KMS-11 (cell line): ENCODE data around the gene PDLIM1.

Source experiments
- H2AFZ ChIP-seq: fragments of 200-600 bp; sonication (generic); 2 replicates; pipeline ENCODE4 v1.6.1; 2016; ENCODE audit warnings: antibody characterized with exemption, mixed run types, low read depth
- H3K27ac ChIP-seq: fragments of 200-600 bp; sonication (generic); 2 replicates; pipeline ENCODE4 v1.6.1; 2016; ENCODE audit warnings: mild to moderate bottlenecking, mixed run types
- H3K27me3 ChIP-seq: fragments of 200-600 bp; sonication (generic); 2 replicates; pipeline ENCODE4 v1.6.1; 2017; ENCODE audit warnings: mild to moderate bottlenecking, low read depth, mixed run types, moderate library complexity; ENCODE audit not compliant: insufficient read depth
- H3K36me3 ChIP-seq: fragments of 200-600 bp; sonication (generic); 2 replicates; pipeline ENCODE4 v1.6.1; 2017; ENCODE audit warnings: mild to moderate bottlenecking, mixed run types; ENCODE audit not compliant: insufficient read depth
- H3K4me1 ChIP-seq: fragments of 200-600 bp; sonication (generic); 2 replicates; pipeline ENCODE4 v1.6.1; 2016; ENCODE audit warnings: mild to moderate bottlenecking, low read depth, mixed run types; ENCODE audit not compliant: poor library complexity, severe bottlenecking
- H3K4me2 ChIP-seq: fragments of 200-600 bp; sonication (generic); 2 replicates; pipeline ENCODE4 v1.7.0; 2016; ENCODE audit warnings: mild to moderate bottlenecking, mixed run types
- H3K4me3 ChIP-seq: fragments of 200-600 bp; sonication (generic); IDR thresholded peaks from 2 replicates; pipeline ENCODE4 v1.6.1; 2017; ENCODE audit warnings: low read depth, low read length, mixed read lengths; ENCODE audit not compliant: insufficient read depth
- H3K79me2 ChIP-seq: fragments of 200-600 bp; sonication (generic); 2 replicates; pipeline ENCODE4 v1.6.1; 2016; ENCODE audit warnings: low read depth, mixed run types; ENCODE audit not compliant: insufficient read depth
- H3K9ac ChIP-seq: fragments of 200-600 bp; sonication (generic); 2 replicates; pipeline ENCODE4 v1.6.1; 2016; ENCODE audit warnings: mild to moderate bottlenecking, mixed run types
- H4K20me1 ChIP-seq: fragments of 200-600 bp; sonication (generic); 2 replicates; pipeline ENCODE4 v1.6.1; 2016; ENCODE audit warnings: mild to moderate bottlenecking, mixed run types; ENCODE audit not compliant: insufficient read depth
- TF ChIP-seq, protein P1 (sequence below): fragments of 200-600 bp; sonication (generic); conservative IDR thresholded peaks from 2 replicates; pipeline ENCODE4 v1.6.1; 2017; ENCODE audit warnings: low read depth, mild to moderate bottlenecking, antibody characterized with exemption, low read length, moderate library complexity, mixed read lengths

The PDLIM1 gene

GRCh38 chr10:95247881-95248583 lies 42.8 kb downstream of the PDLIM1 start:
- Histone ChIP-seq H3K4me2 (peak overlapping the region; percentile 66; the same call in 1 of the 2 replicates), H2AFZ (no peak overlapping the region), H4K20me1 (no peaks in the 10 kb centered on the region), H3K4me3 (no peak overlapping the region), H3K27ac (peak overlapping the region; percentile 14; the same call in 1 of the 2 replicates), H3K4me1 (peaks cover 74% of the 10 kb centered on the region), H3K36me3 (no peaks in the 10 kb centered on the region), H3K9ac (no peak overlapping the region), H3K27me3 (no peaks in the 10 kb centered on the region), H3K79me2 (peaks cover 8% of the 10 kb centered on the region; the same call in 1 of the 2 replicates)
- TF ChIP-seq, protein P1, sequence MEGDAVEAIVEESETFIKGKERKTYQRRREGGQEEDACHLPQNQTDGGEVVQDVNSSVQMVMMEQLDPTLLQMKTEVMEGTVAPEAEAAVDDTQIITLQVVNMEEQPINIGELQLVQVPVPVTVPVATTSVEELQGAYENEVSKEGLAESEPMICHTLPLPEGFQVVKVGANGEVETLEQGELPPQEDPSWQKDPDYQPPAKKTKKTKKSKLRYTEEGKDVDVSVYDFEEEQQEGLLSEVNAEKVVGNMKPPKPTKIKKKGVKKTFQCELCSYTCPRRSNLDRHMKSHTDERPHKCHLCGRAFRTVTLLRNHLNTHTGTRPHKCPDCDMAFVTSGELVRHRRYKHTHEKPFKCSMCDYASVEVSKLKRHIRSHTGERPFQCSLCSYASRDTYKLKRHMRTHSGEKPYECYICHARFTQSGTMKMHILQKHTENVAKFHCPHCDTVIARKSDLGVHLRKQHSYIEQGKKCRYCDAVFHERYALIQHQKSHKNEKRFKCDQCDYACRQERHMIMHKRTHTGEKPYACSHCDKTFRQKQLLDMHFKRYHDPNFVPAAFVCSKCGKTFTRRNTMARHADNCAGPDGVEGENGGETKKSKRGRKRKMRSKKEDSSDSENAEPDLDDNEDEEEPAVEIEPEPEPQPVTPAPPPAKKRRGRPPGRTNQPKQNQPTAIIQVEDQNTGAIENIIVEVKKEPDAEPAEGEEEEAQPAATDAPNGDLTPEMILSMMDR: no peak

- Histone ChIP-seq H3K27me3 (no peaks in the 10 kb centered on the region), H3K9ac (no peak overlapping the region), H3K27ac (peak overlapping the region; percentile 14; the same call in 1 of the 2 replicates), H3K36me3 (no peaks in the 10 kb centered on the region), H2AFZ (no peak overlapping the region), H3K4me2 (peak overlapping the region; percentile 66; the same call in 1 of the 2 replicates), H3K79me2 (peaks cover 5% of the 10 kb centered on the region; the same call in 1 of the 2 replicates), H3K4me1 (peaks cover 81% of the 10 kb centered on the region), H4K20me1 (0 out of 2 replicates have a peak, but pooled peaks cover 2% of the 10 kb centered on the region), H3K4me3 (no peak overlapping the region)
- TF ChIP-seq, protein P1: no peak
These were observed 43.5 kb downstream of the PDLIM1 start for GRCh38 chr10:95247200-95247880.

DNA sequence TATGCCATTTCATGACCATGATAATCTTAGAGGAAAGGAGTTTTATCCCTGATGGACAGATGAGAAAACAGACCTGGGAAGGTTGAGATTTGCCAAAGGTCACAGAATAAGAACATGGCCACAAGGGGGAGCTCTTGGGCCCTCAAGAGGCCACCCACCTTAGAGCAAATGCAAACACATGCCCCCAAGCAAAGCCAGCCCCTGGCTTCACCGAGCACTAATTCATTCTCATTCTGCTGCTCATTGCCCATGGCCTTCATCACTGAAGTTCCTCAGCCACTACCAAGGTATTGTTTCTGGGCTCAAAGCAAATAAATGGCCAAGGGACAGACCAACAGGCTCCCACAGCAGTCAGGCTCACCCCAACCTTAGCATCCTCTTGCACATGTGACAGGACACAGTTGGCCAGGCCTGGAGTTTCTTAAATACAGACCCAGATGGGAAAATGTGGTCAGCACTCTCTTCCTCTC lies 44.2 kb downstream of the PDLIM1 start:
- peaks cover 88% of the 10 kb centered on the region for H3K4me1 ChIP-seq
- TF ChIP-seq, protein P1: peak; percentile 86
- no peak overlapping the region for H3K4me3 ChIP-seq
- H3K4me2 ChIP-seq: peak overlapping the region; percentile 66
- H3K27me3 ChIP-seq: no peaks in the 10 kb centered on the region
- H3K27ac ChIP-seq: peak overlapping the region; percentile 14; the same call in 1 of the 2 replicates
- H3K36me3 ChIP-seq: no peaks in the 10 kb centered on the region
- H3K79me2 ChIP-seq: peaks cover 1% of the 10 kb centered on the region; the same call in 1 of the 2 replicates
- no peak overlapping the region for H3K9ac ChIP-seq
- H4K20me1 ChIP-seq: 0 out of 2 replicates have a peak, but pooled peaks cover 2% of the 10 kb centered on the region
- H2AFZ ChIP-seq: no peak overlapping the region

DNA sequence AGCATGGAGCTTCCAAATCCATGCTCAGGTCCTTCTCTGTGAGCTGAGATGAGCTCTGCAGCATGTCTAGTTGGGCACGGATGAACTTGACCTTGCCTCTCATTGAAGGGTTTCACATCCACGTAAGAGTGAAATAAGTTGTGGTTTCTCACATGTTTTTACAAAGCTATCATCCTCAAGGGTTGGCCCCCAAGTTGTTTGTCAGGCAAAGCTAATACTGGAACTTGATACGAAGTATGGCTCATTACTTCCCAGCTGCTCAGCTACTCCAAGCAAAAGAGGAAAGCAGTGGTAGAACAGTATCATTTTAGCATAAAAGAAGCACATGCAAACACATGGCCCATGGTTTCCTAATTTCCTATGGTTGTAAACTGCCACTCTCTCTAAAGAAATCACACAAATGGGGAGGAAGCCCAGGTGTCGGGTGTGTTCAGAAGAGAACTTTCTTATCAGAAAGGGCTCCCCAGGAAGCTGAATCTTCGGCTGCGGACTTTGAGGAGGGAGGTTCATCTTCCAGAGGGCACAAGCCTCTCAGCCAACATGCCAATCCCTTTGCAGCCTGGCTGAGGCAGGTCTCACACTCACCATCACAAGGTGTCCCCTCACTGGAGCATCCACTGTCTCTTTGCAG lies 45.3 kb downstream of the PDLIM1 start:
- no peaks in the 10 kb centered on the region for H3K27me3 ChIP-seq
- H4K20me1 ChIP-seq: 0 out of 2 replicates have a peak, but pooled peaks cover 2% of the 10 kb centered on the region
- peaks cover 97% of the 10 kb centered on the region for H3K4me1 ChIP-seq
- TF ChIP-seq, protein P1: no peak
- no peak overlapping the region for H3K4me3 ChIP-seq
- H3K4me2 ChIP-seq: peak overlapping the region; percentile 66
- no peak overlapping the region for H2AFZ ChIP-seq
- H3K9ac ChIP-seq: no peak overlapping the region; the same call in 1 of the 2 replicates
- H3K27ac ChIP-seq: peak overlapping the region; percentile 58
- H3K79me2 ChIP-seq: no peaks in the 10 kb centered on the region
- no peaks in the 10 kb centered on the region for H3K36me3 ChIP-seq
